Renal cortex interstitium (tissue), 11 donors: Measurements from ENCODE around the gene E2F1. TPM values are rescaled to one million over a fixed set of nuclear protein-coding genes. Genes with fewer than 3 reads are reported as not detected.

Experiments used
- DNase-seq, 11 donors: peaks; one replicate each; pipeline ENCODE4 v3.0.0-alpha.2; 2013; ENCODE audit warnings: low read depth in 9 of 11, low spot score in 4 of 11; ENCODE audit errors: extremely low read depth in 1 of 11
- polyA plus RNA-seq, 3 donors: library from polyadenylated mRNA; unstranded; fragments of 120-200 nt; gene quantifications; one replicate each; pipeline ENCODE4 v1.2.1, GENCODE V29; 2013; ENCODE audit not compliant: insufficient read length in 3 of 3

E2F1 gene
- polyA plus RNA-seq, 3 donors: 10.7 to 15.6 (median 12.1) TPM

DNA sequence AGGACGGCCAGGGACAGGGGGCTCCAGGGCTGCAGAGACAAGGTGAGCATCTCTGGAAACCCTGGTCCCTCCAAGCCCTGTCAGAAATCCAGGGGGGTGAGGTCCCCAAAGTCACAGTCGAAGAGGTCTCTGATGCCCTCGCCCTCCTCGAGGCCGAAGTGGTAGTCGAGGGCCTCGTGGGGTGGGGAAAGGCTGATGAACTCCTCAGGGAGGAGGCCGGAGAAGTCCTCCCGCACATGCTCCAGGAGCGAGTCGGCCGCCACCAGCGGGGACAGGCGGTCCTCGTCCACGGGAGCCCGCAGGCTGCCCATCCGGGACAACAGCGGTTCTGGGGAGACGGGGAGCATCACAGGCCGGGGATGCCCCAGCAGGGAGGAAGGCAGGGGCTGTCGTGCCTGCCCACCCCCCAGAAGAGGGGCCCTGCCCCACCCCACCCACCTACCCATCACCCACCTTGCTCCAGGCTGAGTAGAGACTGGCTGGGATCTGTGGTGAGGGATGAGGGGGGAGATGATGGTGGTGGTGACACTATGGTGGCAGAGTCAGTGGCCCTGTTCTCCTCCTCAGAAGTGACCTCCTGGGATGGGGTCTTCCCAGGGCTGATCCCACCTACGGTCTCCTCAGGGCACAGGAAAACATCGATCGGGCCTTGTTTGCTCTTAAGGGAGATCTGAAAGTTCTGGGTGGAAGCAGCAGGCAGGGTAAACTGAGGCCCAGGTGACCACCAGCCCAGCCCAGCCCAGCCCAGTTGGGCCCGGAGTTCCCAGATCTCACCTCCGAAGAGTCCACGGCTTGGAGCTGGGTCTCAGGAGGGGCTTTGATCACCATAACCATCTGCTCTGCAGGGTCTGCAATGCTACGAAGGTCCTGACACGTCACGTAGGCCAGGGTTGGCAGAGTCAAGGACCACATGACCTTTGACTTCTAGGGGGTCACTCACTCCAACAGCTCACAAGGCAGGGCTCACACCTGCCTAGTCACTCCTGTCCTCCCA lies 9.2 kb downstream of the E2F1 start:
- DNase-seq: no peak

DNA sequence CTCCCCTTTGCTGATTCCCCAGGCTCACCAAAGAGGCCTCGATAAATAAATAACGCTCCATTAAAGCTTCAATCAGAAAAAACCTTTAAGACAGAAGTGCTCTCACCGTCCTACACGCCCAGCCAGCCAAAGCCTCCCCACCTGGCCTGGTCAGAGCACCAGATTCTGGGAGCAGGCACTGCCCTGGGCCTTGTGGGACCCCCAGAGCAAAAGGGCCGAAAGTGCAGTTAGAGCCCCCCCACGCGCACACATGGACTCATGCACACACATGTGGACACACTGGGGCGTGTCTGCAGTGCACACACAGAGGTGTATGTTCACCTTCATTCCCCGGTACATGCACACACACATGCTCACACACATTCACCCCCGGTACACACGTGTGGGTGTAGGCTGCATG lies 10.1 kb downstream of the E2F1 start:
- no peak for DNase-seq

DNA sequence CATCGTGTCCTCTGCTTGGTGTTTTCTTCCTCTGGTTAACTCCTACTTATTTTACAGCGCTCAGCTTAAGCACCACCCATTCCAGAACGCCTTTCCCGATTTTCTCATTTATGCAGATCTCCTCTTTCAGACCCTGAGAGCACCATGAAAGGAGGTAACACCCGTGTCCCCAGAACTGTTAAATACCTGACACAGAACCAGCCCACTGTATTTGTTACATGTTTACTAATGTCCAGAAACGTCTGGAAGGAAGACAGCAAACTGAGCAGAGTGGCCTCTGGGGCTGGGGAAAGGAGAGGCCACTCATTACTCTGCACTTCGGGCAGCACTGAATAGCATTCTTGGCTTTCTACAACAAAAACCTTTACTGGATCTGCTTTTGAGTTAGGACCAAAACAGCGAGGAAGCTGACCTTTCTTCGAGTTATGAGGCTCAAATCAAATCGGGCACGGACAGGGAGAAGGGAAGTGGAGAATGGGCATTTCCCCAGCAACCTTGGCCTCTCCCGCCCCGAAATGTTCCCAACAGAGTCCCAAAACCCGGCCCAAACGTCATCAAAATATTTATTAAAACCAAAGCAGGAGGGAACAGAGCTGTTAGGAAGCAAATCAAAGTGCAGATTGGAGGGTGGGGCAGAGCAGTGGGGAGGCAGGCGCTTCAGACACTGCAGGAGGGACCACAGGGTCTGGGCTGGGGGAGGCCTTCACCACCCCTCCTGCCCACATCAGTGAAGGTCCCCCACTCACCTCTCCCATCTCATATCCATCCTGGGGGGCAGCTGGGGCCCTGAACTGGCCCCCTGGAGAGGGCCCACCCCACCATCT lies 10.8 kb downstream of the E2F1 start:
- DNase-seq: no peak

DNA sequence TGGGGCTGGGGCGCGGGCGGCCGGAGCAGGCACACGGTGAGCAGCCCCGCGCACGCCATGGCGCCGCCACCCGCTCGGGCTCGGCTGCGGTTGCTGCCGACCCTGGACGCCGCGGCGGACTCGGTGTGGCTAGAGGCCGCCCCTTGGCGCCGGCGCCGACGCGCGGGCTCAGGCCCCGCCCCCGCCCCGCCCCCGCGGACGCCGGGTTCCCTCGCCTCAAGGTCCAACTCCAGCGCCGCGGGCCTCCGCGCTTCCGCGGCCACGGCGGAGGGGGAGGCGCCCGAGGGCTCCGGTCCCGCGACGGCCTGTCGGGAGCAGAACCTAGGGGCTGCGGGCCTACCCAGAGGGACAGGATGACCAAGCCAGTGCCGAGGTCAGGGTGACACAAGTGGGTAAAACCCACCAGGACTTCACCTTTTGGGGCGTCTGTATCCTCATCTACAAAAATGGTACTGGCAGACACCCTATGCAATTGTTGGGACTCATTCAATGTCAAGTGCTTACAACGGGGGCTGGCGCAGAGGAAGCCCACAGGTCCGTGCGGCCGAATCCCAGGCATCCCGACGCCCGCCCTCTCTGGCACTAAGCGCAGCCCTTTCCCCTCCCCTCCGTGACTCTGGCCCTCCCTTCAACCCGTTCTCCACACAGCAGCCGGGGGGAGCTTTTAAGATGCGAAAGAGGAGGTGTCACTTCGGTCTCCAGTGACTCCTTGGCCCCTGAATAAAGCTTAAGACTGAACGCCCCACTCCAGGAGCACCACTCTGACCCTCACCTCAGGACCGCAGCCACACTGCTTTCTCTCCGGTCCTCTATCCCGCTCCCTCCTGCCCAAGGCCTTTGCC lies 11.7 kb downstream of the E2F1 start, which contains the start of gene NECAB3:
NECAB3 (minus strand) TSS at position 135 of the 842 bp plus-strand sequence; CDS start at position 59, 76 bp downstream.
- peak in 5 of 11 donors; percentile 37 to 77 (median 74) for DNase-seq

DNA sequence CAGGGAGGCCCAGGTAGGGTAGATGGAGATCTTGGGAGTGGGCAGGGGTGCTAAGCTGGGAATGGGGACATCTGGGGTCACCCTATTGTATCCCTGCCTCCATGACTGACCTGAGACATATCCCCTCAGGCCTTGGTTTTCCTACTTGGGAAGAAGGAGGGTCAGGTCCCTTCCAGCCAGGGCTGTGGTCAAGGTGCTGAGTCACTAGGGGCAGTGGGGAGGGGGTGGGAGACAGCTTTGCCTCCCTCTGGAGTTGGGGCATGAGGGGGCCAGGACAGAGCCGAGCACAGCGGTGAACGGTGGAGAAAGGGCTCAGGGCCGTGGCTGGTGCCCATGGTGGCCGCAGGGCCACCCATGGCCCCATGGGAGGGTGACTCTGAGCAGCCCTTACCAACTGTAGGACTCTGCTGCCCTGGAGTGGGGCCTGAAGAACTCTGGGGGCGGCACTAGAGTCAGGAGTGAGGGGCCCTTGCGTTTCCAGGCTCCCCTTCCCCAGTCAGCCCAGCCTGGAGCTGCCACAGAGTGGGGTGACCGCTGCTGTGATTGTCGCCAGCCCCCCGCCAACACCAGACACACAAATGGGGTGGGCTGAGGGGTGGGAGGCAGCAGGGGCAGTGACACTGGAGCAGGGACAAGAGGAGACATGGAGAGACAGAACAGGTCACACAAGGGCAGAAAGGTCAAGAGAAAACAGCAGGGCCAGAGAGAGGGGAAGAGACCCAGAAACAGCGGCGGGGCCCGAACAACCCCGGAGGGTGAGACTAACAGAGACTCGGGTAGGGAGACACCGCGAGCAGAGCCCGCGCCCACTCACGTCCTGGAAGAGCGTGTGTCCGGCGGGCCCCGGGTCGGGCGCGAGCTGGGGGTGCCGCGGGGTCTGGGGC lies 12.5 kb downstream of the E2F1 start:
- no peak for DNase-seq

DNA sequence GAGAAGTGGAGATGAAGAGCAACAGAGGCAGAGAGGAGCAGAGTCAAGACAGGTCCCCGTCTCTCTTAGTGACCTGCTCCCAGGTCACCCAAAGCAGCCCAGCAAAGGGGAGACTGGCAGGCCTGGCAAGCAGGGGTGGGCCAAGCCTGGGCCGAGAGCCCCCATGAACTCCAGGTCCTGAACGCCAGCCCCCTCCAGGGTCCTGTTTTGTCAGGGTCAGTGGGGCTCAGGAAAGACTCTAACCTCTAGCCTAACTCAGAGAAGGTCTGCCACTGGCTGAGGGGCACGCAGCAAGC lies 13.1 kb downstream of the E2F1 start:
- no peak for DNase-seq

DNA sequence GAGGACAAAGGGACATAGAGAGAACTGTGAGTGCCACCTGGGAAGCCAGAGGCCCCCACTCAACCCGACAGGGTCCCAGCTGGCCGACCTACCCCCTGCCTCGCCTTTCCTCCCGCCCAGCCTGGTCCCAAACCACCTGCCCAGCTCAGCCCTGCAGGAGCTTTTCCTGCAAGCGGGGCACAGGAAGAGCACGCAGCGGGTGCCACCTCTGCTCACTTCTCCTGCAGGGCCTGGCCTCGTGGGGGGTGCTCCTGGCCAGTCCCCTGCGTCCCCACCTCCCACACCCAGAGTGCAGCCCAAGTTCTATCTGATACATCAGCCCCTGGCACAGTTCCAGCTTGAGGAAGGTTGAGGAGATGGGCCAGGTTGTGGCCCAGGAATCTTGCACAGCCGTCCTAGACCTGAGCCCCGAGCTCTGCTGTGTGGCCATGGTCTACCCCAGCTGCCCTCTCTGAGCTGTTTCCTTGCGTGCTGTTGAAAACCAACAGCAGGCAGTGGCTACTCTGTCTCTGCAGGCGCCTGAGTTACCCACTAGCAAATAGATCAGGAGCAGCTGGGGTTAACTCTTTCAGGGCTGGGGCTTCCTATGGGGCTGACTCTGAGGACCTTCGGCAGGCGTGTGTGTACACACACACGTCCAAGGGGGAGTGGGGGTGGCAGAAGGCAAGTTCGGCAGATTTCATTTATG lies 13.6 kb downstream of the E2F1 start:
- no peak for DNase-seq

DNA sequence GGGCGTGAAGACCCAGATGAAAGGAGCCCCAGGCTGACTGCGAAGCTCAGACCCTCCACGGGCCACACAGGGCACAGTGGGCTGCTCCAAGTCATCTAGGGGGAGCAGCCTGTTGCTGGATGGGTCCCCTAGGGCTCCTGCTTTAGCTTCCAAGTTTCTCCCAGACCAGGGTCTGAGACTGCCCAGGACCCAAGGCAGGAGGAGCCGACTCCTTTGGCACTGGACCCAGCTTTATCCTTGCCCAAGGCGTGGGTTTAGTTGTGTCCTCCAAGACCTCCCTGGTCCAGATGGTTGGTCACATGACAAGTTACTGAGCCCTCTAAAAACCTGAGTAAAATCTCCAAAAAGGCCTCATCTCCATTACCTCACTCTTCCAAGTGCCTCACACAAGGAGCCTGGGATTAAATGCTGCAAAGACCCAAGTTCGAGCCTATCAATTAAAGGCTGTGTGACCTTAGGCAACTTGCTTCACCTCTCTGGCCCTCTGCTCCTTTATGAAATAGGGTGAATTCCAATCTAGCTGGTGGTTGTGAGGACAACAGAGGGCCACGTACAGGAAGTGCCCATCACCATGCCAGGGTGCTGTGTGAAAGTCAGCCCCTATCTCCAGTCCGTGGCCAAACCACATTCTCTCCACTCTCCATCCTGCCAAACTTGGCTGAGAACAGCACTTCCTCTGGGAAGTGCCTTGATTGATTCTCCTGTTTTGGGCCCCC lies 14.5 kb downstream of the E2F1 start:
- no peak for DNase-seq

DNA sequence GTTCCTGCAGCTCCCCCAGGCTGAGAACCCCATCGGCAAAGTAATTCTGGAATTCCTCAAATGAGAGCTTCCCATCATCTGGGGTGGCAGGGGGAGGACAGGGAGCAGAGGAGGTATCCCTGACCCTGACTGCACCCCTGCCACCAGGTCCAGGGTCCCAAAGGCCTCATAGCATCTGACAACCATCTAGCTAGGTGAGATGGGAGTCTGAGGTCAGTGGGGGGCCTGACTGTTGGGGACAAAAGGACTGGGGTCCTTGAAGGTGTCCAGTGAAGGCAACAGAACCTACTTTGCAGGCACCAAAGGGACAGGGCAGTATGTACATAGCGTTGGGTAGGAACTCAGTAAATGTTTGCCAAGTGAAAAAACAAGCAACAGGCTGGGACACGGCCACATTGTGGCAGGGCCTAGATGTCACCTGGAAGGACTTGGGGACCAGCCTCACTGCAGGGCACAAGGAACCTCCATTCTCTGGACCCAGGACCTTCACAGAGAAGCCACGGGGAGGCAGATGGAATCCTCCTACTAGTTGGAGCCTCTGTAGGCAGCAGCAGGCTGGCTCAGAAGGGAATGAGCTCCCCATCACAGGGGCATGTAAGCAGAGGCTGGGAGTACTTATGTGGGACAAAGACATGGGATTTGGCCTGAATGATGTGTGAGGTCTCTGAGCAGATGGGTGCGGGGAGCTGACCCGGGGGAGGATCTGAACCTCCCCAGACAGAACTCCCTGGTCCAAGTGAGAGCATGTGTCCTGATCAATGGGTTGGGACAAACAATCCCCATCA lies 15.3 kb downstream of the E2F1 start:
- no peak for DNase-seq

DNA sequence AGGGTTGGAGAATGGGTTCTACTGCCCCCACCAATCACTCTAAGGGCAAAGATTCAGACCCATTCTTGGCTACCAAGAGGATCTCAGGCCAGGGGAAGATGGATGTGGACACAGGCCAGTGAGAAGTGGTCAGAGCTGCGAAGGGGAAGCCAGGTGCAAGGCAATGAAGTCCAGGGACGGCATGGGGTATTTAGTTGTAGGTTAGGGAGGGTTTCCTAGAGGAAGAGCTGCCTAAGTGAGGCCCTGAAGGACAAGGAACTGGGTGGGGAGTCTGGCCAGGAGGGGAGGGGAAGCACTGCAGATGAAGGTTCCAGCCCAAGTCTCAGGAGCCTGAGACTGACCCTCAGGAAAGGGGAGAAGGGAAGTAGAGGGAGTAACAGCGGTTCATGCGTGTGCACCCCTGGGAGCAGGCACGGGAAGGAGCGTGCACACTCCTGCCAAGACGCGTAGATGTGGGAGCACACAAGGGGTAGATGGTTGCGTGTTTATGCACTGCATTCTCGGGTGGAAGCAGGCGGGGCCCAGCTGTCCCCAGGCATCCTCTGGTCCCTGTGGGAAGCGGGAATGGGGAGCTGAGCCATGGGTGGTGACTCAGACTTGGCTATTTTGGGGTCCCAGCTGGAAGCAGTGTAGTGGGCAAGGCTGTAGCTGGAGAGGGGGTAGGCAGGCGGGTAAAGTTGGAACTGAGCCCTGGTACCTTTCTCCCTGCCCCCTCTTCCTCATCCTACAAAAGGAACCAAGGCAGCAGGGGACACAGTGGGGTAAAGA lies 16.1 kb downstream of the E2F1 start:
- DNase-seq: no peak

DNA sequence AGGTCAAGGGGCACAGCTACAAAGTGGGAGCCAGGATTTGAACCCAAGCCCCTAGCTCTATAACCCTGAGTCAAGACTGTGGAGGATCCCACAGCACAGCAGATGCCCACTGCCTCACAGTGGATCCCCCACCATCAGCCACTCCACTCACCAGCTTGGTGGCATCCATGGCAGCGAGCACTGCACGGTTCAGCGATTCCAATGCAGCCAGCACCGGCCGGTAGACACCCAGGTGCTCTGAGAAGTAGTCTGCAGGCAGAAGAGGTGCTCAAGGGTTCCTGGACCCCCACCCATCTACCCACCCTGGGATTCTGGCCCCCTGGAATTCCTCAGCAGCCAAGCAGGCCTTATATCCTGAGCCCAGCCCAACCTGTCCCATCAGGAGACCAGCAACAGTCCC lies 17.0 kb downstream of the E2F1 start:
- no peak for DNase-seq

DNA sequence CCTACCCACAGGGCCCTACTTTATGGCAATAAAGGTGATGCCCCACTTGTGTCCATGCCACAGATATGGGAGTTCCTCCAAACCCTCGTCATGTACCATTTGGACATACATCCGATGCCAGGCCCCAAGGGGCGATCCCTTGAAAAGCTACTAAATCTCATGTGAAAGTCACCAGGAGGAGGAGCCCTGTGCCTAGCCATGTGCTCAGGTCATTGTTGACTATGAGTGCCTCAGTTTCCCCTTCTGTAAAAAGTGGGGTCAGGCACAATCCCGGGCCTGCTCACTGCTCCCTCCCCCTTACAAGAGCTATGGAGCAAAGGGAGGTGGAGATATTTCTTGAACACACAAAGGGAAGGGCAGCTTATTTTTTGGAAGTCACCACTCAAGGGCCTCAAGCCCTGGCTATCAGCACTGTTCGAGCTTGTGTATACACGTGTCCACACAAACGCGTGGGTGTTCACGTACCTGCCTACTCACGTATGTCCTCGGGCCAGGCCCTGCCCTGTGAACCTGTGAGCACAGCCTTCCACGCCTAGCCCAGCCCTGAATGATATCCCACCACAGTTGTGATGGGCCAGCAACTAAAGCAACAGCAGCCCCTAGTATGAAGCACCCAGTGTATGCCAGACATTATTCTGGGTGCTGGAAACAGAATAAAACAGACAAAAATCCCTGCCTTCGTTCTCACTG lies 17.6 kb downstream of the E2F1 start:
- DNase-seq: no peak

DNA sequence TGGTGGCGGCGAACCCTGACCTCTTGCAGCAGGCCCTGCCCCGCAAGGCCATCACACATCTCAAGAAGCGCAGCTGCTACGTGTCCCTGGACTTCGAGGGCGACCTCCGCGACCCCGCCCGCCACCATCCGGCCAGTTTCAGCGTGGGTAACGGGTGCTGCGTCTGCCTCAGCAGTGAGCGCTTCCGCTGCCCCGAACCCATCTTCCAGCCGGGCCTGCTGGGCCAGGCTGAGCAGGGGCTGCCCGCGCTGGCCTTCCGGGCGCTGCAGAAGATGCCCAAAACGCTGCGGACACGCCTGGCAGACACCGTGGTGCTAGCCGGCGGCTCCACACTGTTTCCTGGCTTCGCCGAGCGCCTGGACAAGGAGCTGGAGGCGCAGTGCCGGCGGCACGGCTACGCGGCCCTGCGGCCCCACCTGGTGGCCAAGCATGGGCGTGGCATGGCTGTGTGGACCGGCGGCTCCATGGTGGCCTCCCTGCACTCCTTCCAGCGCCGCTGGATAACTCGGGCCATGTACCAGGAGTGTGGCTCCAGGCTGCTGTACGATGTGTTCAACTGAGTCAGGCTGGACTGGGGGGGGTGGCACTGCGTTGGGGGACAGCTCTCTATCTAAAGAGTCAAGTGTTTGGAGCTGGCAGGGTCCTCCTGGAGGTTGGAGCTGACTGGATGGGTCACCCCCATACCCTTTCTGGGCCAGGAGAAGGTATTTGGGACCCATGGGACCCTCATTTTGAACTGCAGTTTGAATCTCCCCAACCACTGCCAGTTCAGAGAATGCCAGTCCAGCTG lies 18.3 kb downstream of the E2F1 start:
- no peak for DNase-seq

DNA sequence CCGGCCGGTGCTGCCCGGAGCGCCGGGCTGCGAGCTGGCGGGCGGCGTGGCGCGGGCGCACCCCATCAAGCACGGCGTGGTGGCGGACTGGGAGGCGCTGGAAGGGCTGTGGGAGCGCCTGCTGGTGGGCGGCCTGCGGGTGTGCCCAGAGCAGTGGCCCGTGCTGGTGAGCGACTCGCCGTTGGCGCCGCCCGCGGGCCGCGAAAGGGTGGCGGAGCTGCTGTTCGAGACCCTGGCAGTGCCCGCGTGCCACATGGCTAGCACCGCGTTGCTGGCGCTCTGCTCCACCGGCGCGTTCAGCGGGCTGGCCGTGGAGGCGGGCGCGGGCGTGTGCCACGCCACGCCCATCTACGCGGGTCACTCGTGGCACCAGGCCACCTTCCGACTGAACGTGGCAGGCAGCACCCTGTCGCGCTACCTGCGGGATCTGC lies 18.9 kb downstream of the E2F1 start:
- DNase-seq: no peak
